Thoracic aorta (tissue), 2 donors: ENCODE data around the gene PRDM15. TPM values are rescaled to one million over a fixed set of nuclear protein-coding genes. Genes with fewer than 3 reads are reported as not detected.

Source experiments
- ATAC-seq: fragments of 150-250 bp; one replicate; pipeline ENCODE4 v1.8.0; 2017; ENCODE audit warnings: low read depth; ENCODE audit not compliant: insufficient number of reproducible peaks, low FRiP score
- DNase-seq: peaks from one replicate; pipeline ENCODE4 v3.0.0-alpha.2; 2020; ENCODE audit warnings: low spot score
- H3K27ac ChIP-seq, 2 donors: fragments of 200-600 bp; sonication (generic); 1 replicate in 1 of 2; 2 replicates in 1 of 2; pipeline ENCODE4 v1.5.1; 2016; ENCODE audit warnings: mild to moderate bottlenecking in 2 of 2, moderate library complexity in 2 of 2
- H3K27me3 ChIP-seq: fragments of 200-600 bp; sonication (generic); replicated peaks from 2 replicates; pipeline ENCODE4 v1.6.0; 2016; ENCODE audit warnings: mild to moderate bottlenecking; ENCODE audit not compliant: insufficient read depth
- H3K36me3 ChIP-seq: fragments of 200-600 bp; sonication (generic); one replicate; pipeline ENCODE4 v1.5.1; 2016
- H3K4me1 ChIP-seq, 2 donors: fragments of 200-600 bp; sonication (generic); 1 replicate in 1 of 2; 2 replicates in 1 of 2; pipeline versions ENCODE4 v1.5.1 to v1.6.0; 2016; ENCODE audit warnings: low read depth in 2 of 2, mild to moderate bottlenecking in 1 of 2; ENCODE audit not compliant: control insufficient read depth in 1 of 2
- H3K4me3 ChIP-seq: fragments of 200-600 bp; sonication (generic); 2 replicates; pipeline ENCODE4 v1.5.1; 2016; ENCODE audit warnings: mild to moderate bottlenecking
- H3K9me3 ChIP-seq: fragments of 200-600 bp; sonication (generic); 2 replicates; pipeline ENCODE4 v1.5.1; 2016
- total RNA-seq, 2 donors: library from RNA; depleted of rRNA; stranded (reverse); fragments of >200 nt; gene quantifications; one replicate each; pipeline versions ENCODE4 v1.1.0 to v1.2.3, GENCODE V29; 2016
- TF ChIP-seq, protein P1 (sequence below): fragments of 200-600 bp; sonication (generic); IDR thresholded peaks from one replicate; pipeline ENCODE4 v1.5.1; 2019; ENCODE audit warnings: antibody characterized with exemption

PRDM15 gene
- total RNA-seq, 2 donors from 2014 or later: 9.0 to 14.9 TPM

GRCh38 chr21:41777951-41778815 lies 101.0 kb downstream of the PRDM15 start:
- Histone ChIP-seq H3K27me3 (no peaks in the 10 kb centered on the region), H3K4me1 (peaks cover 7 to 15% of the 10 kb centered on the region in 2 donors), H3K9me3 (no peaks in the 10 kb centered on the region), H3K36me3 (no peaks in the 10 kb centered on the region), H3K4me3 (peak overlapping the region; percentile 60), H3K27ac (peak overlapping the region; percentile 20 to 80)
- TF ChIP-seq, protein P1, sequence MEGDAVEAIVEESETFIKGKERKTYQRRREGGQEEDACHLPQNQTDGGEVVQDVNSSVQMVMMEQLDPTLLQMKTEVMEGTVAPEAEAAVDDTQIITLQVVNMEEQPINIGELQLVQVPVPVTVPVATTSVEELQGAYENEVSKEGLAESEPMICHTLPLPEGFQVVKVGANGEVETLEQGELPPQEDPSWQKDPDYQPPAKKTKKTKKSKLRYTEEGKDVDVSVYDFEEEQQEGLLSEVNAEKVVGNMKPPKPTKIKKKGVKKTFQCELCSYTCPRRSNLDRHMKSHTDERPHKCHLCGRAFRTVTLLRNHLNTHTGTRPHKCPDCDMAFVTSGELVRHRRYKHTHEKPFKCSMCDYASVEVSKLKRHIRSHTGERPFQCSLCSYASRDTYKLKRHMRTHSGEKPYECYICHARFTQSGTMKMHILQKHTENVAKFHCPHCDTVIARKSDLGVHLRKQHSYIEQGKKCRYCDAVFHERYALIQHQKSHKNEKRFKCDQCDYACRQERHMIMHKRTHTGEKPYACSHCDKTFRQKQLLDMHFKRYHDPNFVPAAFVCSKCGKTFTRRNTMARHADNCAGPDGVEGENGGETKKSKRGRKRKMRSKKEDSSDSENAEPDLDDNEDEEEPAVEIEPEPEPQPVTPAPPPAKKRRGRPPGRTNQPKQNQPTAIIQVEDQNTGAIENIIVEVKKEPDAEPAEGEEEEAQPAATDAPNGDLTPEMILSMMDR: peak; percentile 93
- ATAC-seq (peak; percentile 72), DNase-seq (peak; percentile 69)

- Histone ChIP-seq H3K4me3 (no peak overlapping the region), H3K27ac (no peak overlapping the region), H3K36me3 (no peaks in the 10 kb centered on the region), H3K27me3 (no peaks in the 10 kb centered on the region), H3K9me3 (no peaks in the 10 kb centered on the region), H3K4me1 (peaks cover 7 to 15% of the 10 kb centered on the region in 2 donors)
- TF ChIP-seq, protein P1: no peak
- DNase-seq: no peak
- no peak for ATAC-seq
Observed at GRCh38 chr21:41776778-41777177, 102.4 kb downstream of the PRDM15 start.

GRCh38 chr21:41775149-41775472 lies 104.0 kb downstream of the PRDM15 start:
- DNase-seq (no peak), ATAC-seq (no peak)
- no peak overlapping the region for H3K4me3 ChIP-seq
- H3K36me3 ChIP-seq: no peaks in the 10 kb centered on the region
- H3K9me3 ChIP-seq: no peaks in the 10 kb centered on the region
- no peak overlapping the region for H3K27ac ChIP-seq
- H3K4me1 ChIP-seq: peaks cover 7 to 15% of the 10 kb centered on the region in 2 donors
- H3K27me3 ChIP-seq: no peaks in the 10 kb centered on the region
- TF ChIP-seq, protein P1: no peak

- TF ChIP-seq, protein P1: no peak
- DNase-seq (no peak), ATAC-seq (no peak)
- peaks cover 7 to 15% of the 10 kb centered on the region in 2 donors for H3K4me1 ChIP-seq
- no peaks in the 10 kb centered on the region for H3K36me3 ChIP-seq
- no peaks in the 10 kb centered on the region for H3K27me3 ChIP-seq
- no peak overlapping the region for H3K4me3 ChIP-seq
- H3K27ac ChIP-seq: no peak overlapping the region
- H3K9me3 ChIP-seq: no peaks in the 10 kb centered on the region
Observed at GRCh38 chr21:41774467-41775148, 104.5 kb downstream of the PRDM15 start.

DNA sequence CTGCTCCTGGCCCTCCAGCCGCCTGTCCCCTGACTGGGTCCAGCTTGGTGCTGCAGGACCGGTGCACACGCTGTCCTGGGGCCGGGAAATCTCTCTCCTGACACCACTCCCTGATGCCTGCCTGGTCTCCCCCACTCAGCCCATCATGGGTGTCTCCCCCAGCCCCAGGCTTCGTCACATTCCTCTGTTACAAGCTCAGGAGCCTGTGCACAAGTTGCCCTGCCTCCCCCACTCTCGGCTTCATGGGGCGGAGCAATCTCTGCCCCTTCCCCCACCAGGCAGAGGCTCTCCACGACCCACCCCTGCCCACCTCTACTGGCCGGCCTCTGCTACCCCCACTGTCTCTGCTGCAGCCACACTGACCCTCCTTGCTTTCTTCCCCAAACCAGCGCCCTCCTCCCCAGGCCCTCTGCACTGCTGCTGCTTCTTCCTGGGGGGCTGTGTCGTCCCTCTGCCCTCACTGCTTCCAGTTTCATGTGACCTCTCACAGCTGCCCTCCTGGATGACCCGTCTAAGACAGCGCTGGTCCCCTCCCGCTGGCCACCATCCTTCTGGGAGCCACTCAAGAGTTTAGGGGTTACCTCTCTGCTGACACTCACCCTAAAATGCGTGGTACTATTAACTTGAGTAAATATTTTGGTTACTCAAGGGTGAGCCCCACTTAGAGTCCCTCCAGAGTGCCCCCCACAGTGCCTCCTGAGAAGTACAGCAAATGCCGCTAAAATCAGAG lies 106.6 kb downstream of the PRDM15 start:
- no peaks in the 10 kb centered on the region for H3K9me3 ChIP-seq
- DNase-seq: no peak
- H3K27ac ChIP-seq: no peak overlapping the region
- no peaks in the 10 kb centered on the region for H3K27me3 ChIP-seq
- no peaks in the 10 kb centered on the region for H3K36me3 ChIP-seq
- TF ChIP-seq, protein P1: no peak
- no peak for ATAC-seq
- no peak overlapping the region for H3K4me3 ChIP-seq
- H3K4me1 ChIP-seq: peaks cover under 1 to 12% of the 10 kb centered on the region in 2 donors
